ENCODE data around the gene VDAC1.

DNA sequence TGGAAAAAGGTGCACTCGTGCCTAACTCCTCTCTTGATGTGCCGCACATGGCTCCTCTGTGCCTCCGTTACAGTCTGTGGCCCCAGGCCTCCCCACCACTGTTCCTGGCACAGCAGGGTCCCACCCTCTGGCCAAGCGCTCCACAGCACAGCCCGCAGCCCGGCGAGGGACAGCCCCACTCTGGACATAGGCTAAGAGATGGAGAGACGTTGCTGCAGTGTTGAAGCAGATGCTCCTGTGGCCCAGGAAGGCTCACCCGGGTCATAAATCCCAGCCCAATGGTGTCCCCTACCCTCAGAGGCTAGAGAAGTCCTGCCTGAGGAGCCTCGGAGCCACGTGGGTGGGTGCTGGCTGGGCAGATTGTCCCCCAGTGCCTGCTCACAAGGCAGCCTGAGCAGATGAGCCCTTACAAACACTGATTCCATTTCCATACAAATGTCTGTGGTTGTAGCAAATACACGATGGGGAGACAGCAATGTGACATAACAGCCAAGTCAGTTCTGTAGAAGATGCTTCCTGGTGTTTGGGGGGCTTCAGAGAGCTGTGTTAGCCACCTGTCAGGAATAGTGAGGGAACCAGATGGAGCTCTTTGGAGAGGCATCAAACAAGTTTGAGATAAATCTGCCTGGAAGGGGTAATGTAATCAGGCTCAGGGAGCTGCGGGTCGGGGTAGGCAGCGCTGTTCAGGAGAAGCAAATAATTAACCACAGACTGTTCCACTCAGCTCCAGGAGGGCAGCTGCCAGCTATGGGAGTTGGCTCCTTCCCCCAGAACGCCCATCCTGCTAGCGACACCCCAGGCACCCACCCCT, 78.1 kb downstream of the VDAC1 start:
- TF ChIP-seq, protein P1, sequence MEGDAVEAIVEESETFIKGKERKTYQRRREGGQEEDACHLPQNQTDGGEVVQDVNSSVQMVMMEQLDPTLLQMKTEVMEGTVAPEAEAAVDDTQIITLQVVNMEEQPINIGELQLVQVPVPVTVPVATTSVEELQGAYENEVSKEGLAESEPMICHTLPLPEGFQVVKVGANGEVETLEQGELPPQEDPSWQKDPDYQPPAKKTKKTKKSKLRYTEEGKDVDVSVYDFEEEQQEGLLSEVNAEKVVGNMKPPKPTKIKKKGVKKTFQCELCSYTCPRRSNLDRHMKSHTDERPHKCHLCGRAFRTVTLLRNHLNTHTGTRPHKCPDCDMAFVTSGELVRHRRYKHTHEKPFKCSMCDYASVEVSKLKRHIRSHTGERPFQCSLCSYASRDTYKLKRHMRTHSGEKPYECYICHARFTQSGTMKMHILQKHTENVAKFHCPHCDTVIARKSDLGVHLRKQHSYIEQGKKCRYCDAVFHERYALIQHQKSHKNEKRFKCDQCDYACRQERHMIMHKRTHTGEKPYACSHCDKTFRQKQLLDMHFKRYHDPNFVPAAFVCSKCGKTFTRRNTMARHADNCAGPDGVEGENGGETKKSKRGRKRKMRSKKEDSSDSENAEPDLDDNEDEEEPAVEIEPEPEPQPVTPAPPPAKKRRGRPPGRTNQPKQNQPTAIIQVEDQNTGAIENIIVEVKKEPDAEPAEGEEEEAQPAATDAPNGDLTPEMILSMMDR (IDR thresholded peaks at IDR 0.05): no peak
- TF ChIP-seq SIN3A (IDR thresholded peaks at IDR 0.05; ENCODE audit: borderline replicate concordance, insufficient read depth, low read depth, low read length): no peak
